OCI-LY7 (cell line): ENCODE measurements around the gene RCBTB2. TPM values are rescaled to one million over a fixed set of nuclear protein-coding genes. Genes with fewer than 3 reads are reported as not detected.

Experiments
- BruUV-seq: library from RNA; stranded (reverse); fragments of 400-500 nt; replicated peaks from 2 replicates; lab custom pipeline; 2021; lab: Mats Ljungman, UMichigan
- CTCF ChIA-PET: fragments of 300-600 bp; sonication (Branson Sonifier 250); formaldehyde crosslinking; loops from one replicate; lab custom pipeline; 2022; ENCODE audit warnings: antibody characterized with exemption; ENCODE audit not compliant: unreplicated experiment; lab: Charles Lee
- POLR2A ChIA-PET: fragments of 300-600 bp; sonication (Branson Sonifier 250); formaldehyde crosslinking; loops from one replicate; lab custom pipeline; 2022; ENCODE audit warnings: antibody characterized with exemption; lab: Charles Lee
- DNase-seq: peaks from one replicate; pipeline ENCODE4 v3.0.0-alpha.2; 2015; ENCODE audit warnings: low spot score
- H2AFZ ChIP-seq: fragments of 200-600 bp; sonication (generic), shearing (Covaris generic); 2 replicates; pipeline ENCODE4 v1.6.1; 2014; ENCODE audit warnings: mild to moderate bottlenecking, antibody characterized with exemption, low read length, moderate library complexity
- H3K27ac ChIP-seq: fragments of 200-600 bp; sonication (generic); 2 replicates; pipeline ENCODE4 v1.5.1; 2014; ENCODE audit warnings: mixed run types, low read depth, mild to moderate bottlenecking, moderate library complexity, low read length, inconsistent platforms; ENCODE audit not compliant: poor library complexity, severe bottlenecking
- H3K36me3 ChIP-seq: fragments of 200-600 bp; sonication (generic); 2 replicates; pipeline ENCODE4 v1.6.1; 2014; ENCODE audit warnings: mild to moderate bottlenecking, antibody characterized with exemption, low read length, moderate library complexity, mixed read lengths; ENCODE audit not compliant: insufficient read depth
- H3K4me1 ChIP-seq: fragments of 200-600 bp; sonication (generic); 2 replicates; pipeline ENCODE4 v1.5.1; 2014; ENCODE audit warnings: mild to moderate bottlenecking, low read length; ENCODE audit not compliant: insufficient read depth, poor library complexity, severe bottlenecking
- H3K4me2 ChIP-seq: fragments of 200-600 bp; sonication (generic); 2 replicates; pipeline ENCODE4 v1.6.1; 2014; ENCODE audit warnings: mild to moderate bottlenecking, low read length
- H3K4me3 ChIP-seq: fragments of 200-600 bp; sonication (generic); 2 replicates; pipeline ENCODE4 v1.5.1; 2014; ENCODE audit warnings: mild to moderate bottlenecking, low read depth, low read length; ENCODE audit not compliant: poor library complexity, severe bottlenecking
- H3K79me2 ChIP-seq: fragments of 200-600 bp; sonication (generic); 2 replicates; pipeline ENCODE4 v1.6.1; 2016; ENCODE audit warnings: low read depth, mild to moderate bottlenecking, low read length, moderate library complexity, mixed read lengths; ENCODE audit not compliant: insufficient read depth
- H3K9me2 ChIP-seq: fragments of 200-600 bp; sonication (generic); 2 replicates; pipeline ENCODE4 v1.6.1; 2016; ENCODE audit warnings: mild to moderate bottlenecking, low read length, mixed read lengths; ENCODE audit not compliant: insufficient read depth
- H3K9me3 ChIP-seq: fragments of 200-600 bp; sonication (generic); 2 replicates; pipeline ENCODE4 v1.6.1; 2014; ENCODE audit warnings: mild to moderate bottlenecking, mixed run types, low read length, mixed read lengths
- H4K20me1 ChIP-seq: fragments of 200-600 bp; sonication (generic); 2 replicates; pipeline ENCODE4 v1.6.1; 2014; ENCODE audit warnings: mild to moderate bottlenecking, antibody characterized with exemption, low read length, moderate library complexity, mixed read lengths; ENCODE audit not compliant: insufficient read depth
- CTCF ChIP-seq: fragments of 200-600 bp; sonication (generic); conservative IDR thresholded peaks from 2 replicates; pipeline ENCODE4 v1.5.1; 2014; ENCODE audit warnings: mild to moderate bottlenecking, antibody characterized with exemption, low read length, moderate library complexity, mixed read lengths
- EZH2phosphoT487 ChIP-seq: fragments of 200-600 bp; sonication (generic); IDR thresholded peaks from 2 replicates; pipeline ENCODE4 v1.6.1; 2018; ENCODE audit warnings: low read depth, borderline replicate concordance, mild to moderate bottlenecking, mixed run types, antibody characterized with exemption, low read length, moderate library complexity, mixed read lengths
- intact Hi-C: fragments of 100-400 bp; cut with micrococcal nuclease; formaldehyde crosslinking; loops from one replicate; pipeline ENCODE4 v1.10.0; 2022; ENCODE audit not compliant: unreplicated experiment
- total RNA-seq, 2 experiments: library from RNA; depleted of rRNA in 1 of 2; stranded (reverse); fragments of >200 nt in 1 of 2; shearing (Covaris generic) in 1 of 2; gene quantifications; 2 replicates each; pipeline ENCODE4 v1.2.3, GENCODE V29; 2014 to 2022

RCBTB2 gene
- total RNA-seq, 2 experiments from 2014 or later: 7.2 to 9.0 TPM

- Histone ChIP-seq H3K4me2 (peak overlapping the region; percentile 94), H3K9me3 (no peaks in the 10 kb centered on the region; the same call in 1 of the 2 replicates), H4K20me1 (no peaks in the 10 kb centered on the region), H2AFZ (peak overlapping the region; percentile 83), H3K36me3 (no peaks in the 10 kb centered on the region), H3K27ac (peak overlapping the region; percentile 80), H3K9me2 (no peaks in the 10 kb centered on the region), H3K4me1 (peaks cover 69% of the 10 kb centered on the region), H3K79me2 (peaks cover 47% of the 10 kb centered on the region; the same call in 1 of the 2 replicates), H3K4me3 (peak overlapping the region; percentile 73)
- no peak for TF ChIP-seq CTCF
- TF ChIP-seq EZH2phosphoT487: no peak
- intact Hi-C loops: loop anchor here (1.0 to 2.0 kb wide), 5 partner anchors 27 to 227 kb away; no protein-coding TSS in a partner anchor
- BruUV-seq: TSS peak; percentile 62
- POLR2A ChIA-PET: interaction anchor here (0.7 to 2.7 kb wide), 17 partner anchors 10 to 1926 kb away, joined by 3 to 14 read pairs (median 4); partner anchors contain the start of gene ITM2B
- peak; percentile 38 for DNase-seq
- CTCF ChIA-PET: interaction anchor here (1.3 kb wide), 1 partner anchor 26 kb away, joined by 4 read pairs; no protein-coding TSS in a partner anchor
These were observed 1.2 kb downstream of the RCBTB2 start for GRCh38 chr13:48531416-48532255.

GRCh38 chr13:48530833-48531232 is 2.0 kb downstream of the RCBTB2 start:
- ChIA-PET CTCF (no interaction called here), POLR2A (interaction anchor here (0.9 to 2.7 kb wide), 6 partner anchors 14 to 46 kb away, joined by 3 to 9 read pairs (median 4); no protein-coding TSS in a partner anchor)
- Histone ChIP-seq H3K9me2 (no peaks in the 10 kb centered on the region), H3K27ac (peak overlapping the region; percentile 80), H2AFZ (peak overlapping the region; percentile 83; the same call in 1 of the 2 replicates), H3K9me3 (no peaks in the 10 kb centered on the region; the same call in 1 of the 2 replicates), H3K4me1 (peaks cover 75% of the 10 kb centered on the region), H3K79me2 (peaks cover 54% of the 10 kb centered on the region; the same call in 1 of the 2 replicates), H3K4me3 (peak overlapping the region; percentile 73), H3K4me2 (peak overlapping the region; percentile 94), H3K36me3 (no peaks in the 10 kb centered on the region), H4K20me1 (no peaks in the 10 kb centered on the region)
- intact Hi-C loops: loop anchor here (2.0 kb wide), 1 partner anchor 26 kb away; no protein-coding TSS in a partner anchor
- TF ChIP-seq EZH2phosphoT487 (no peak), CTCF (no peak)
- BruUV-seq: no TSS peak
- DNase-seq: peak; percentile 61
